ENCODE data around the gene NBPF26. TPM values are rescaled to one million over a fixed set of nuclear protein-coding genes. Genes with fewer than 3 reads are reported as not detected.
"Not testable (repeated sequence)": the region's sequence is repeated elsewhere in the genome, so short reads cannot be mapped to it uniquely, and the experiment has no call there.

The NBPF26 gene
- total RNA-seq, 1 donor from 2014 or later = 6.2 TPM

GRCh38 chr1:120825051-120825450 is 101.3 kb downstream of the NBPF26 start:
- H3K4me3 Mint-ChIP-seq; H3K27ac Mint-ChIP-seq; intact Hi-C loops (cut with micrococcal nuclease); DNase-seq (ENCODE audit: low spot score); H3K4me1 Mint-ChIP-seq (ENCODE audit: low read depth); H3K27me3 Mint-ChIP-seq (ENCODE audit: insufficient read depth); H3K36me3 Mint-ChIP-seq (ENCODE audit: low read depth); H3K9me3 Mint-ChIP-seq: not testable (repeated sequence)

- H3K27me3 Mint-ChIP-seq (ENCODE audit: insufficient read depth); H3K9me3 Mint-ChIP-seq; H3K4me1 Mint-ChIP-seq (ENCODE audit: low read depth); H3K36me3 Mint-ChIP-seq (ENCODE audit: low read depth); H3K27ac Mint-ChIP-seq; H3K4me3 Mint-ChIP-seq; DNase-seq (ENCODE audit: low spot score); intact Hi-C loops (cut with micrococcal nuclease): not testable (repeated sequence)
These were observed 102.9 kb downstream of the NBPF26 start for GRCh38 chr1:120826623-120827022.

- H3K27ac Mint-ChIP-seq; DNase-seq (ENCODE audit: low spot score); H3K9me3 Mint-ChIP-seq; H3K36me3 Mint-ChIP-seq (ENCODE audit: low read depth); H3K27me3 Mint-ChIP-seq (ENCODE audit: insufficient read depth); H3K4me1 Mint-ChIP-seq (ENCODE audit: low read depth); intact Hi-C loops (cut with micrococcal nuclease): not testable (repeated sequence)
- peak overlapping the region; percentile 70 for H3K4me3 Mint-ChIP-seq
These were observed 120.6 kb downstream of the NBPF26 start for GRCh38 chr1:120844186-120844944.

- intact Hi-C loops (cut with micrococcal nuclease); H3K9me3 Mint-ChIP-seq; DNase-seq (ENCODE audit: low spot score); H3K27me3 Mint-ChIP-seq (ENCODE audit: insufficient read depth); H3K36me3 Mint-ChIP-seq (ENCODE audit: low read depth); H3K4me3 Mint-ChIP-seq; H3K4me1 Mint-ChIP-seq (ENCODE audit: low read depth); H3K27ac Mint-ChIP-seq: not testable (repeated sequence)
These were observed 121.2 kb downstream of the NBPF26 start for GRCh38 chr1:120844945-120845330.

GRCh38 chr1:120849400-120850286 is 125.9 kb downstream of the NBPF26 start:
- intact Hi-C loops (cut with micrococcal nuclease); H3K9me3 Mint-ChIP-seq; H3K27ac Mint-ChIP-seq; H3K36me3 Mint-ChIP-seq (ENCODE audit: low read depth); H3K4me1 Mint-ChIP-seq (ENCODE audit: low read depth); H3K27me3 Mint-ChIP-seq (ENCODE audit: insufficient read depth); DNase-seq (ENCODE audit: low spot score): not testable (repeated sequence)
- H3K4me3 Mint-ChIP-seq = peak overlapping the region; percentile 63

- H3K36me3 Mint-ChIP-seq (ENCODE audit: low read depth); H3K27me3 Mint-ChIP-seq (ENCODE audit: insufficient read depth); H3K9me3 Mint-ChIP-seq; DNase-seq (ENCODE audit: low spot score); intact Hi-C loops (cut with micrococcal nuclease); H3K4me1 Mint-ChIP-seq (ENCODE audit: low read depth): not testable (repeated sequence)
- H3K27ac Mint-ChIP-seq = peak overlapping the region; percentile 61
- H3K4me3 Mint-ChIP-seq = peak overlapping the region; percentile 53
These were observed 126.5 kb downstream of the NBPF26 start for GRCh38 chr1:120850287-120850536.

GRCh38 chr1:120850537-120851421 is 127.0 kb downstream of the NBPF26 start:
- H3K27ac Mint-ChIP-seq = peak overlapping the region; percentile 85
- peak; percentile 73 for DNase-seq (ENCODE audit: low spot score)
- H3K4me3 Mint-ChIP-seq = peak overlapping the region; percentile 81
- intact Hi-C loops (cut with micrococcal nuclease); H3K36me3 Mint-ChIP-seq (ENCODE audit: low read depth); H3K27me3 Mint-ChIP-seq (ENCODE audit: insufficient read depth); H3K9me3 Mint-ChIP-seq; H3K4me1 Mint-ChIP-seq (ENCODE audit: low read depth): not testable (repeated sequence)

GRCh38 chr1:120858144-120858543 is 134.4 kb downstream of the NBPF26 start:
- H3K4me3 Mint-ChIP-seq; H3K9me3 Mint-ChIP-seq; intact Hi-C loops (cut with micrococcal nuclease); DNase-seq (ENCODE audit: low spot score); H3K27ac Mint-ChIP-seq; H3K36me3 Mint-ChIP-seq (ENCODE audit: low read depth); H3K4me1 Mint-ChIP-seq (ENCODE audit: low read depth); H3K27me3 Mint-ChIP-seq (ENCODE audit: insufficient read depth): not testable (repeated sequence)

- intact Hi-C loops (cut with micrococcal nuclease); H3K4me3 Mint-ChIP-seq; DNase-seq (ENCODE audit: low spot score); H3K27me3 Mint-ChIP-seq (ENCODE audit: insufficient read depth); H3K9me3 Mint-ChIP-seq; H3K36me3 Mint-ChIP-seq (ENCODE audit: low read depth); H3K4me1 Mint-ChIP-seq (ENCODE audit: low read depth); H3K27ac Mint-ChIP-seq: not testable (repeated sequence)
These were observed 136.0 kb downstream of the NBPF26 start for GRCh38 chr1:120859615-120860234.

- H3K27ac Mint-ChIP-seq; H3K4me1 Mint-ChIP-seq (ENCODE audit: low read depth); H3K27me3 Mint-ChIP-seq (ENCODE audit: insufficient read depth); intact Hi-C loops (cut with micrococcal nuclease); H3K4me3 Mint-ChIP-seq; H3K9me3 Mint-ChIP-seq; H3K36me3 Mint-ChIP-seq (ENCODE audit: low read depth); DNase-seq (ENCODE audit: low spot score): not testable (repeated sequence)
These were observed 154.5 kb downstream of the NBPF26 start for GRCh38 chr1:120878206-120878605.

- H3K4me1 Mint-ChIP-seq (ENCODE audit: low read depth); H3K36me3 Mint-ChIP-seq (ENCODE audit: low read depth); H3K27me3 Mint-ChIP-seq (ENCODE audit: insufficient read depth); H3K27ac Mint-ChIP-seq; H3K4me3 Mint-ChIP-seq; H3K9me3 Mint-ChIP-seq; intact Hi-C loops (cut with micrococcal nuclease); DNase-seq (ENCODE audit: low spot score): not testable (repeated sequence)
These were observed 156.3 kb downstream of the NBPF26 start for GRCh38 chr1:120880056-120880455.

- H3K27ac Mint-ChIP-seq; H3K9me3 Mint-ChIP-seq; H3K36me3 Mint-ChIP-seq (ENCODE audit: low read depth); DNase-seq (ENCODE audit: low spot score); H3K27me3 Mint-ChIP-seq (ENCODE audit: insufficient read depth); intact Hi-C loops (cut with micrococcal nuclease); H3K4me3 Mint-ChIP-seq; H3K4me1 Mint-ChIP-seq (ENCODE audit: low read depth): not testable (repeated sequence)
These were observed 158.2 kb downstream of the NBPF26 start for GRCh38 chr1:120881934-120882333.
